ENCODE results near the gene KRTAP10-4.

KRTAP10-4 gene

GRCh38 chr21:44612029-44612486 lies 38.5 kb downstream of the KRTAP10-4 start, which contains the start of gene KRTAP10-8:
TSS of gene KRTAP10-8 (plus strand) at chr21:44612079. CDS start at chr21:44612101, 22 bp downstream.
- Histone ChIP-seq H3K9me3 (no peaks in the 10 kb centered on the region), H3K4me3 (ENCODE audit: low read depth, low read length) (no peak within 1 kb of the TSS), H3K36me3 (no peaks in the 10 kb centered on the region), H3K4me1 (no peaks in the 10 kb centered on the region), H3K27me3 (peaks cover 11% of the 10 kb centered on the region)
- TF ChIP-seq, protein P1, sequence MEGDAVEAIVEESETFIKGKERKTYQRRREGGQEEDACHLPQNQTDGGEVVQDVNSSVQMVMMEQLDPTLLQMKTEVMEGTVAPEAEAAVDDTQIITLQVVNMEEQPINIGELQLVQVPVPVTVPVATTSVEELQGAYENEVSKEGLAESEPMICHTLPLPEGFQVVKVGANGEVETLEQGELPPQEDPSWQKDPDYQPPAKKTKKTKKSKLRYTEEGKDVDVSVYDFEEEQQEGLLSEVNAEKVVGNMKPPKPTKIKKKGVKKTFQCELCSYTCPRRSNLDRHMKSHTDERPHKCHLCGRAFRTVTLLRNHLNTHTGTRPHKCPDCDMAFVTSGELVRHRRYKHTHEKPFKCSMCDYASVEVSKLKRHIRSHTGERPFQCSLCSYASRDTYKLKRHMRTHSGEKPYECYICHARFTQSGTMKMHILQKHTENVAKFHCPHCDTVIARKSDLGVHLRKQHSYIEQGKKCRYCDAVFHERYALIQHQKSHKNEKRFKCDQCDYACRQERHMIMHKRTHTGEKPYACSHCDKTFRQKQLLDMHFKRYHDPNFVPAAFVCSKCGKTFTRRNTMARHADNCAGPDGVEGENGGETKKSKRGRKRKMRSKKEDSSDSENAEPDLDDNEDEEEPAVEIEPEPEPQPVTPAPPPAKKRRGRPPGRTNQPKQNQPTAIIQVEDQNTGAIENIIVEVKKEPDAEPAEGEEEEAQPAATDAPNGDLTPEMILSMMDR (IDR thresholded peaks at IDR 0.05; ENCODE audit: low read depth, low read length): no peak
- DNase-seq: no peak

DNA sequence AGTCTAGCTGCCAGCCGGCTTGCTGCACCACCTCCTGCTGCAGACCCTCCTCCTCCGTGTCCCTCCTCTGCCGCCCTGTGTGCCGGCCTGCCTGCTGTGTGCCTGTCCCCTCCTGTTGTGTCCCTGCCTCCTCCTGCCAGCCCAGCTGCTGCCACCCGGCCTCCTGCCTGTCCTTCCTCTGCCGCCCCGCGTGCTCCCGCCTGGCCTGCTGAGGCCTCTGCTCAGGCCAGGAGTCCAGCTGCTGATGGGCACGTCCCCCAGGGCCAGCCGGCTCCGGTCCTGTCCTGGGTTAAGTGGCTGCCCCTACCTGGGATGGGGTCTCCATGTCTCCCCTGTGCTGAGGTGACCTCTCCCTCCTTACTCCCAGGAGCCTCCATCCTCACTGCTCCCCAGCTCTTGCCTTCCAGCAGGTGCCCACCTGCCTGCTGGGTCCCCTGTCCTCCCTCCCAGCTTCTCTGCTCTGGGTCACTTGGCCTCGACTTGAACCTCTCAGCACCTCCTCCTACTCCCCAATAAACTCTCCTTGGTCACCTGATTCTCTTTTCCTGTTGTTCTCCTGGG lies 39.2 kb downstream of the KRTAP10-4 start:
- DNase-seq: no peak
- Histone ChIP-seq H3K9me3 (no peaks in the 10 kb centered on the region), H3K36me3 (no peaks in the 10 kb centered on the region), H3K4me3 (ENCODE audit: low read depth, low read length) (no peak overlapping the region), H3K27me3 (peaks cover 11% of the 10 kb centered on the region), H3K4me1 (no peaks in the 10 kb centered on the region)
- TF ChIP-seq, protein P1 (IDR thresholded peaks at IDR 0.05; ENCODE audit: low read depth, low read length): no peak

GRCh38 chr21:44613386-44614155 lies 40.0 kb downstream of the KRTAP10-4 start:
- TF ChIP-seq, protein P1 (IDR thresholded peaks at IDR 0.05; ENCODE audit: low read depth, low read length): no peak

DNA sequence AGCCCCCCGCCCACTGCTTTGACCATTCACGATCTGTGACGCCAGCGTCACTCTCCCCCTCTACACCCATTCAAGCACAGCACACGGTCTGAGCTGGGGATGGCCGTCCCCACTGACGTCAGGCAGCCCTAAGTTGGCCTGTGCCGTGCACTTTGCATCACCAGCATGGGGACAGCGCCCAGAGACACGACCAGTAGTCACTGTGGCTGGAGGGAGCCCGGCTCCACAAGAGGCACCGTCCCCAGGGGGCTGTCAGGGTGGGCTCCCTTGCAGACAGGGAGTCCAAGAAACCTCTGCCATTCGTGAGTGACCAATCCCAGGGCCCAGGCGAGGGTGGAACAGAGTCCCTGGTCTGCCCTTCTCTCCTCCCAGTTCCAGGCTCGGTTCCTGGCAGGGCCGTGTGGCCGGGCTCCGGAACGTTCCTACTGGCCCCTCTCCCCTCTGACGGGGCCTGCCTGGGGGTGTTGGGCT lies 40.7 kb downstream of the KRTAP10-4 start:
- TF ChIP-seq, protein P1 (IDR thresholded peaks at IDR 0.05; ENCODE audit: low read depth, low read length): no peak
- Histone ChIP-seq H3K4me3 (ENCODE audit: low read depth, low read length) (no peak overlapping the region), H3K36me3 (no peaks in the 10 kb centered on the region), H3K27me3 (peaks cover 11% of the 10 kb centered on the region), H3K9me3 (no peaks in the 10 kb centered on the region), H3K4me1 (no peaks in the 10 kb centered on the region)
- DNase-seq: no peak

More at GRCh38 chr21:44613386-44614155, 40.0 kb downstream of the KRTAP10-4 start:
- H3K4me1 ChIP-seq: no peaks in the 10 kb centered on the region
- H3K36me3 ChIP-seq: no peaks in the 10 kb centered on the region
- H3K9me3 ChIP-seq: no peaks in the 10 kb centered on the region
- no peak overlapping the region for H3K4me3 ChIP-seq (ENCODE audit: low read depth, low read length)
- peaks cover 11% of the 10 kb centered on the region for H3K27me3 ChIP-seq
- no peak for DNase-seq

- Histone ChIP-seq H3K27me3 (peaks cover 11% of the 10 kb centered on the region), H3K4me3 (ENCODE audit: low read depth, low read length) (no peak overlapping the region), H3K9me3 (no peaks in the 10 kb centered on the region), H3K4me1 (no peaks in the 10 kb centered on the region), H3K36me3 (no peaks in the 10 kb centered on the region)
- TF ChIP-seq, protein P1 (IDR thresholded peaks at IDR 0.05; ENCODE audit: low read depth, low read length): no peak
- DNase-seq: no peak
Measured at GRCh38 chr21:44614961-44615391, 41.4 kb downstream of the KRTAP10-4 start.

DNA sequence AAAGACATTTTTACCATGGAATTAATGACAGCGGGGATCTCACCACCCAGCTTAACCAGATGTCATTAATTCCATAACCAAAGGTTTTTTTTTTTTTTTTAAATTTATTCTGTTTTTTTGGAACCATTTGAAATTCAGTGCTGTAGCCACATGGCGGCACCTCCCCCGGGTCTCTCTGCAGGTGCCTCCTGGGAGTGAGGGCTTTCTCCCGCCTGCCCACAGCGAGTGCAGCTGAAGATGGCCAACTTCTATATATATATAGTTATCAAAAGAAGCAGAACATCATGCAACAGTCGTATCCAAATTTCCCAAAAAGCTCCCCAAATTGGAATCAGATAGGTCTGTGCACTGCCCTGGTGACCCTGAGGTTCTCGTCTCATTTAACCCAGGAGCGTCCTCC lies 41.9 kb downstream of the KRTAP10-4 start:
- Histone ChIP-seq H3K36me3 (no peaks in the 10 kb centered on the region), H3K4me1 (no peaks in the 10 kb centered on the region), H3K4me3 (ENCODE audit: low read depth, low read length) (no peak overlapping the region), H3K27me3 (peaks cover 11% of the 10 kb centered on the region), H3K9me3 (no peaks in the 10 kb centered on the region)
- TF ChIP-seq, protein P1 (IDR thresholded peaks at IDR 0.05; ENCODE audit: low read depth, low read length): no peak
- no peak for DNase-seq
